ENCODE measurements around the gene DNM1.

DNM1 gene

DNA sequence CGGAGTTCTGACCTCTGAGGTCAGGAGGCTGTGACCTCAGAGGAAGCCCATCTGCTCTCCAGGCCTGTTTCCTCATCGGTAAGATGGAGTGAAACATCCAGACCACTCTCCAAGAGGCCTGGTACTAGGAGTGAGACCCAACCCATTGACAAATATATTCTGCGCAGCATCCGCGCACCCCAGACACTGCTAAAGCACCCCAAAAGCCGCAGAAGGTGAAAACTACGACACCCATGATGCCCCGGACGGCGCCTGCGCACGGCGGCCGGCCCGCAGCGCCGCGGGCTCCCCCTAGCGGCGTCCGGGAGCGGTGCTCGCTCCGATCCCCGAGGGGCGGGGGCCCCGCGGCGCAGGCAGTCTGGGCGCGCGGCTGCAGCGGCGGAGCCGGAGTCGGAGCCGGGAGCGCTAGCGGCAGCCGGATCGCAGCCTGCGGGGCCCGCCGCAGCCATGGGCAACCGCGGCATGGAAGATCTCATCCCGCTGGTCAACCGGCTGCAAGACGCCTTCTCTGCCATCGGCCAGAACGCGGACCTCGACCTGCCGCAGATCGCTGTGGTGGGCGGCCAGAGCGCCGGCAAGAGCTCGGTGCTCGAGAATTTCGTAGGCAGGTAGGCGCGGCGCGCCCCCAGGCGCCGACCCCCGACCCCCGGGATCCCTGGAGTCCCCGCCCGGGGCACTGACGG is at the start of gene DNM1:
DNM1 (plus strand) TSS at position 356 of the 683 bp plus-strand sequence; CDS start at position 448, 92 bp downstream.
- DNase-seq: no peak

DNA sequence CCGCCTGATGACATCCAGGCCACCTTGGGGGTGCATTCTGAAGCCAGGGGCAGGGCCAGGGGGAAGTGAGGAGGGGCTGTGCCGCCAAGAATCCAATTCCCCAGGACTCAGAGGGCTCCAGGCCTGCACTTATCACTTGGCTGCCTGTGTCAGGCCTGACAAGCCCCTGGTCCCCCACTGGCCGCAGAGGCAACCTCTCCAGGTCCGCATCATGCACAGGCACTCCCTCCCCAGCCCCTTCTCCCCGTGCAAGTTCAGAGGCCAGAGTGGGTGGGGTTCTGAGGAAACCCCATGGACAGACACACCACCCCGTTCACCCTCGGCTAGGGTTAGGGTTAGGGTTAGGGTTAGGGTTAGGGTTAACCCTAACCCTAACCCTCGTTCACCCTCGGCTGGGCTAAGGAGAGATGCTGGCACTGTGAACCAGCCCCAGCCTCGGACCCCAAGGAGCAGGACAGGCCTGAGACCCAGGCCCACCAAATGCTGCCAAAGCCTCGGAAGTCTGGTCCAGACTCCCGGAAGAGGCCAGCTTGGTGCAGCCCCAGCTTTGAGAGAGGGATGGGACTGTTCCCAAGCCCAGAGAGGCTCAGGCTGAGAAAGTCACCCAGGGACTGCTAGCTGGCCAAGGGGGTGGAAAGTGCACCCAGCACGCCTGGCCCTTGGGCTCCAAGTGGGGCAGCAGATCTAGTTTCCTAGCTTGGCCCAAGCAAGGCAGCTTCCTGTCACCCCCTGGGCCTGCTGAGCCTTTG is 49.1 kb upstream of the DNM1 start:
- no peak for DNase-seq

DNA sequence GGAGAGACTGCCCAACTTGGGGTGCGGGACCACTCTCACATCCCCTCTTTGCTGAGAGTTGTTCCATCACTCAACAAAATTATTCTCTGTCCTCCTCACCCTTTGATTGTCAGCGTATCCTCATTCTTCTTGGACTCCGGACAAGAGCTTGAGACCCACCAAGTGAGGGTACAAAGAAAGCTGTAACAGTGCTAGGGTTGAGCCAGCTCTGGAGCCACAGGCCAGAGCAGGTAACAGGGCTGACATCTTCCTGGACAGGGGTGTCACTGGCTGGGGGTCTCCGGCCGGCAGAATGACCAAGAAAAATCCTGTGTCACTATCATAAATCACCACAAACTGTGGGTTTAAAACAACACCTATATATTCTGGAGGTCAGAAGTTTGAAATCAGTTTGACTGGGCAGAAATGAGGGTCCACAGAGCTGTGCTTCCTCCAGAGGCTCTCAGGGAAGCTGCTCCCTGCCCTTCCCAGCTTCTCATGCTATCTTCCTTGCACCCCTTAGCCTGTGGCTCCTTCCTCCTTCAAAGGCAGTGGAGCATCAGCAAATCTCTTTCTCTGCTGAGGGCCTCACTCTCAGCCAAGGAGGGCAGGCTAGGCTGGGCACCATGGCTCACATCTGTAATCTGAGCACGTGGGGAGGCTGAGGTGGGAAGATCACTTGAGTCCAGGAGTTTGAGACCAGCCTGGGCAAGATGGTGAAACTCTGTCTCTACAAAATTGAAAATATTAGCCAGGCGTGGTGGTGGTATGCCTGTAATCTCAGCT is 47.3 kb upstream of the DNM1 start:
- DNase-seq: no peak

DNA sequence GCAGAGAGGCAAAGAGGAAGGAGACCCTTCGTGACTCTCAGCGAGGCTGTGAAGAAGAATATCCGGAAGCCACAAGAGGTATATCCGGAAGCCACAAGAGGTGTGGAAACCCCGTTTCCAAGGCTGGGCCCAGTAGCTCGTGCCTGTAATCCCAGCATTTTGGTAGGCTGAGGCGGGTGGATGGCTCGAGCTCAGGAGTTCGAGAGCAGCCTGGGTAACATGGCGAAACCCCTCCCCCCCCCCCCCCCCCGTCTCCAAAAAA is 43.7 kb upstream of the DNM1 start:
- DNase-seq: no peak

DNA sequence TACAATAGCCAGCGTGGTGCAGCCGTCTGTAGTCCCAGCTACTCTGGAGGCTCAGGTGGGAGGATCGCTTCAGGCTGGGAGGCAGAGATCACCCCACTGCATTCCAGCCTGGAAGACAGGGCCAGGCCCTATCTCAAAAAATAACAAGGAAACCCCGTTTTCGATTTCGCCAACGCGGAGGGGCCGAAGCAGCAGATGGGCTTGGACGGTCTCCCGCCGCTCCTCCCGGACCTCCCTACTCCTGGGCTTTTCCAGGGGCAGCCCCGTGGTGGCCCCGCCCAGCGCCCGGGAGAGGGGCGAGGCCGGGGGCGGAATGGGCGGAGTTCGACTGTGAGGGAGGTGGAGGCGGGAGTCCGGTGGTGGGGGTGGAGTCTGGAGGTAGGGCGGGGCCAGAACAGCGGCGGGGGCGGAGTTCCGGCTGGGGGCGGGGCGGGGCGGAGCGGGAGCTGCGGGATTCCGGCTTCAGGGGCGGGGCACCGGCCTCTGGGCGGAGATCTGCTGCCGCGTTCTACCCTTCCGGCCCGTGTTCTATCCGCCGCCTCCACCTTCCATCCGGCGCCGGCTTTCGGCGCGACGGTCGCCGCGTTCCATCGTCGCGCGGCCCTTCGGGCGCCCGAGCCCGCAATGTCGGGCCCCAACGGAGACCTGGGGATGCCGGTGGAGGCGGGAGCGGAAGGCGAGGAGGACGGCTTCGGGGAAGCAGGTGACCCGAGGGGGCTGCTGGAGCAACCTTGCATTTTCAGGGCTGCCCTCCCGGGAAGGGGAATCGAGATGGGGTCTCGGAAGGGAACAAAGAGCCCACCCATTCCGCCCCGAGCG is 43.2 kb upstream of the DNM1 start, which contains the start of gene BBLN:
BBLN (plus strand) TSS at position 482 of the 819 bp plus-strand sequence; CDS start at position 625, 143 bp downstream.
- peak; percentile 75 for DNase-seq

DNA sequence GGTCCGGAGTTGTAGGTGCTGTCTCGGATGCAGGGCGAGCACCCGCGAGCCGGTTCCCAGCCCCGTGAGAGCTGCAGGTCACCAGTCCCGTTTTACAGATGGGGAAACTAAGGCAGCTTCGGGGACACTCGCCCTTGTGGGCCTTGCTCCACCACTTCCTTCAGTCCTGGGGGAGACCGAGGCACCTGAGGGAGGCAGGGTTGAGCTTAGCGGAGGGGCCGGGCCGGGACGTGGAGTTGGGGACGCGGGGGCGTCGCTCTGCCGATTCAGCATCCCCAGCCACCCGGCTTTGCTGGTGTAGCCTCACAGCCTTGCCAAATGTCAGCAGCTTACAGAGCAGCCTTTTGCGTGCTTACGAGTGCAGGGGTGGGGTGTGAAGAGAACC is 42.6 kb upstream of the DNM1 start:
- DNase-seq: no peak

DNA sequence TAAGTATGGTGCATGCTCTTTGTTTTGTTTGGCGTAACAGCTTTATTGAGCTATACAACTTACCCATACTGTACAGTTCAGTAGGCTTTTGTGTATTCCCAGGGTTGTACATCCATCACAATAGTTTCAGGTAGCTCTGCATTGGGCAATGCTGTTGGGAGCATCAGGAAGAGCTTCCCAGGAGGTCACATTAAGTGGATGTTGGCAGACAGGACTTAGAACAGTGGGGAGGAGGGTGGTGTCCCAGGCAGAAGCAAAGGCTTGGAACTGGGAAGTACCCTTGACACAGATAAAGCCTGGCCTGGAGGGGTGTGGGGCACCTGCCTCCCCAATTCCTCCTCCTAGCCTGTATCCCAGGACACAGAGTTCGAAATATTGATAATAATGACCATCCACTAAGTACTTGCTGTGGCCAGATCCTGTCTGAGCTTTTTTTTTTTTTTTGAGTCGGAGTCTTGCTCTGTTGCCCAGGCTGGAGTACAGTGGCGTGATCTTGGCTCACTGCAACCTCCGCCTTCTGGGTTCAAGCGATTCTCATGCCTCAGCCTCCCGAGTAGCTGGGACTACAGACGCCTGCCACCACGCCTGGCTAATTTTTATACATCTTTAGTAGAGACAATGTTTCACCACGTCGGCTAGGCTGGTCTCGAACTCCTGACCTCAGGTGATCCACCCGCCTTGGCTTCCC is 41.8 kb upstream of the DNM1 start:
- no peak for DNase-seq

DNA sequence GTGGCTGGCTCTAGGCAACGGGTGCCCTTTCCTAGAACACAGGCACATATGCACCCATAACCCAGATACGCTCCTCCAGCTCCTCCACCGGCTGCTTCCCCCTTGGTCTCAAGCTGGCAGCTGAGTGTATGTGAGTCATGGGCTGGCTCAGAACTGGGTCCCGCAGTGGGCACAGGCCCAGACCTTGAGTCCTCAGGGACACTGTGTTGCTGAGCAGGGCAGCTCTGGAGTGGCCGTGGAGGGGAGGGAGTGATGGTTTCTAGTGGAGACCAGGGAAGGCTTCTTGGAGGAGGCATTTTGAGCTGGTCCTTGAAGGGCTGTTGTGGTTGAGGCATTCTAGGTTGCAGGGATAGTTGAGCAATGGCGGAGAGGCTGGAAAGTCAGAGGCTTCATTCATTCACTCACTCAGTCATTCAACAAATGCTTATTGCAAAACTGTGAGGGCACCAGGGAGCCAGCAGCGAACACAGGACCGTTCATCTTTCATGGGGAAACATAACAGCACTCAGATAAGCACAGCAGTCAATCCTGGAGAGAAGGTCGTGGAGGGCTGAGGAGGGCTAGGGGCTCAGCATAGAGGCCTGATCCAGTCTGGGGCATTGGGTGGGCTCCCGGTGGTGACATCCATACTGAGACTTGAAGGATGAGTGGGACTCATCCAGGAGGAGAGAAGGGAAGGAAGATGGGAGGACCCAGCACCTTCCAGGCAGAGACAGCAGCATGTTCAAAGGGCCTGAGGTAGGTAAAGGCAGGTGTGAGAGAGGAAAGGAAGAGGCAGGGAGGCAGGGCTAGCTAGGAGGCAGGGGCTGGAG is 40.8 kb upstream of the DNM1 start:
- no peak for DNase-seq

DNA sequence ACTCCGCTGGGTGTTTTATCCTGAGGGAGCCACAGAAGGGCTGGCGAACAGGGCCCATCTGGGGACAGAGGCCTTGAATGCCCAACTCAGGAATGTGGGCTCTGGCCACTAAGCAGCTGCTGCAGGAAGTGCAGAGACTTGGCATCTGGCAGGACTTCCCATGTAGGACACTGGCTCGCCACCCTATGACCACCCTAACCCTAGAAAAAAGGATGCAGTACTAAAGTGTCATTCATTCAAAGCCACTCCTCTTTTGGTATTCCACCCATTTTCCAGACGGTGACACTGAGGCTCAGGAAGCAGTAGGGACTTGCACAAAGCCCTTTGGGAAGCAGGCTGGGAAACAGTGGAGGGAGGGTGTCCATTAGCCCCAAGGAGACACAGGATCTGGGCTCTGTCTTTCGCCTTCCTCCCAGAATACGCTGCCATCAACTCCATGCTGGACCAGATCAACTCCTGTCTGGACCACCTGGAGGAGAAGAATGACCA is 40.1 kb upstream of the DNM1 start:
- no peak for DNase-seq

DNA sequence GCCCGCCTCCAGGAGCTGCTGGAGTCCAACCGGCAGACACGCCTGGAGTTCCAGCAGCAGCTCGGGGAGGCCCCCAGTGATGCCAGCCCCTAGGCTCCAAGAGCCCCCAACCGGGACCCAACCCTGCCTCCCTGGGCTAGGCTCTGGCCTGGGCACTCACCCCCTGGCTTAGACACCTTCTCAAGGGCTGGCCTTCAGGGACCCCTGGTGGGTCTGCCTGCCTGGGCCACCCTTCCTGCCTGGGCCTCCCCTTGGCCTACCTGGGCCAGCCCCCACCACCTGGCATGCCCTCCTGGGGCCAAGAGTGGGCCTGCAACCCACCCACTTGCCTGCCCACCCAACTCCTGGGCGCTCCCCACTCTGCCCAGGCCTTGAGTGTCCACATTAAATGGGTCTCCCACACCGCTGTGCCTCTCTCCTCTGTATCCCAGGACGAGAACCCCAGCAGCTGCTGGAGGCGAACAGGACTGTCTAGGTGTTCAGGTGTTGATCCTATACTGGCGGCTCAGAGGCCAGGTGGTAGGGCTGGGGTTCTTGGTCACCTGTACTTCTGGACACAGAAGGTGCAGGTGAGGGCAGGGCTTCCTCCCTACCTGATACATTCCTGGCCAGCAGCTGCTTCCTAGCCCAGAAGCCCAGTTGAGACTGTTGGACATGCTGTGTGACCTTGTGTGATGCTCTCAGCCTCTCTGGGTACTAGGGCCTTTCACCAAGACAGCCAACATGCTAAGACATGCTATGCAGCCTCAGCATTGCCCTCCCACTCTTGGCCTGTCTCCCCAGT is 39.5 kb upstream of the DNM1 start:
- no peak for DNase-seq

DNA sequence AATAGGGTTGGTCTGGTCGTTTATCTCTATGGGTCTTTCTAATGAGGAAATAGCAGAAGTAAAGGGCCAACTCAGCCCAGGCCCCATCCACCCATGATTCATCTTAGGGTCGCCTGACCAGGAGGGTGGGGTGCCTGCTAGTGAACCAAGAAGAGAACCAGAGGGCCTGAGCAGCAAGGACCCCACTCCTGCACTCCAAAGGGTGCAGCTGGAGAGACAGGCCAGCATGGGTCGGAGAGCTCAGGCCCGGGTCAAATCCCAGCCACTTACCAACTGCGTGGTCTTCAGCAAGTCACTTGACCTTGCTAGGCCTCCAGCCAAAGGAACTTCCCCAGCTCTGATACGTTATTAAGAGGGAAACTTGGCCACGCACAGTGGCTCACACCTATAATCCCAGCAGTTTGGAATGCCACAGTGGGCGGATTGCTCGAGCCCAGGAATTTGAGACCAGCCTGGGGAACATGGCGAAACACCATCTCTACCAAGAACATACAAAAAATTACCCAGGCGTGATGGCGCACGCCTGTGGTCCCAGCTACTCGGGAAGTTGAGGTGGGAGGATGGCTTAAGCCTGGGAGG is 38.8 kb upstream of the DNM1 start:
- DNase-seq: no peak

DNA sequence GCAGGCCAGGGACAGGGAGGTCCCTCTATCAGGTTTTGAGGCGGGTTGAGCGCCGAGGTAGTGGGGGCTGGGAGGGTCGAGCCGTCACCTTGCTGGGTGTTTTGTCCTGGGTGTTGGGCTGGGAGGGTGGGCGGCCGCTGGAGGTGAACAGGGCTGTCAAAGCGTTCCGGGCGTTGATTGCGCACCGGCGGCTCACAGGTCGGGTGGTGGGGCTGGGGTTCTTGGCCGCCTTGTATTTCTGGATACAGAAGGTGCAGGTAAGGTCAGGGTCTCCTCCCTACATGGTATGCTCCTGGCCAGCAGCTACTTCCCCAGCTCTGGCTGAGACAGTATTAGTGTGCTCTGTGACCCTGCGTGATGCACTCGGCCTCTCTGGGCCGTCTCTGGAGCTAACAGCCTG is 37.0 kb upstream of the DNM1 start:
- no peak for DNase-seq

DNA sequence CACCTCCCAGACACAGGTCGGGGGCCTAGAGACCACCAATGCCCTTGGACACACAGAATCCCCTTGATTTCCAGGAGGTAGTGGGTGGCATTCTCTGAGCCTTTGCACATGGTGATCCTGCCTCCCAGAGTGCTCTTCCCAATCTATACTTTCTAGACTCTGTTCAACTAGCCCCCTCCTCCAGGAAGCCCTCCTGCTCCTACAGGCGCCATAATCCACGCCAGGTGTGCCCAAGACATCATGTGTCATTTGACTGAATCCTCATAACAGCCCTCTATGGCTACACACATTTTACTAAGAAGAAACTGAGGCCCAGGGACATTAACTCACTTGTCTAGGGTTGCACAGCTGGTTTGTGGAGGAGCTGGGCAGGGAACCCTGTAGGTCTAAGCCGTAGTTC is 36.0 kb upstream of the DNM1 start:
- DNase-seq: no peak

DNA sequence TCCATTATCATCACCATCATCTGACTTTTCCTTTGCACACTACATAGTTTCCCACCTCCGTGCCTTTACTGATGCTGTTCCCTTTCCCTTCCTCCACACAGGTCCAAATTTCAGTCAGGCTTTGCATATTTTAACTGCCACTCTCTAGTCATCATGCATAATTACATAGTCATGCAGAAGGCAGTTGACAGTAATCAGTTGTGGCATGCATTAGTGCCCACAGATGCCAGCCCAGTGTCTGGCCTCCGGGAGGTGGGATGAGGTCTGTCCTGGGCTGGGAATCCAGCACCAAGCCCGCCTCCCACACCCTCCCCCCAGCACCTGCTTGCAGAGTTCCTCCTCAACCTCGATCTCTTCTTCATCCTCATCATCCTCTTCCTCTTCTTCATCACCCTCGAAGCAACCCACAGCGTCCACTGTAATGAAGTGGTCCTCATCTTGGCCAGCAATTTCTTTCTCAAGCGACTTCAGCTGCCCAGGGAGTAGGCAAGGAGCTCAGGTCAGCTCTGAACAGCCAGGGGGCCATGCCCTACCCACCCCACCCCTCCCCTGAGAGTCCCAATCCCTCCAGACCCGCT is 34.4 kb upstream of the DNM1 start:
- no peak for DNase-seq

DNA sequence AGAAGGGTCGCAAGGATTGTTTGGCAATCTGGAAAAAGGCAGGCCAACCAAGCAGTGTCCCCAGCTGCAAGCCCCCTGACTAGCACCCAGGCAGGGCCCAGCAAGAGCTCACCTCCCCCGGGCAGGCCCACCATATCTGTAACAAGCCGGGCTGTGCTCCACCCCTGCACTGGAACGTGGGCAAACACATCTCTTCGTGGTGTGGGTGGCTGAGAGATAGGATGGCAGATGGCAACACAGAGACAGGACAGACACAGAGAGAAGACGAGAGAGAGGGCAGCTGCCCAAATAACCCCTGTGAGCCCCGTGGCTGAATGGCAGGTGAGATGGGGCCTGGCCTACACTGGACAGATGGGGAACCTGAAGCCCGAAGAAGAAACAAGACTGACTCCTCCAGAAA is 33.7 kb upstream of the DNM1 start:
- DNase-seq: peak; percentile 66

DNA sequence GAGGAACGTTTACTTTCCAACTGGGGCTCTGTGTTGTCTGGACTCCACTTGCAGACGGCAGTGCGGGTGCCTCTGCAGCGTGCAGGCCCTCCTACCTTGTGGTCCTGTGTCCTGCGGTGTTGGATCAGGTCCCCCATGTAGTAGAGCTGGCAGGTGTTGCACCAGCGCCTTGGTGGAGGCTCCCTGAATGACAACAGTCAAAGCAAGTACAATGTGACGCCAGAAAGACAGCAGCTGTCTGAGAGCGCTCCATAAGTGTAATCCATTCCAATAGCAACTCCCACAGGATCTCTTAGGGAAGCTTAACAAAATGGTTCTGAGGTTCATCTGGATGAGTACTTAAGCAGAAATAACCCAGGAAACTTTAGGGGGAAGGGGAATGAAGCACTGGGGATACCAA is 33.3 kb upstream of the DNM1 start:
- peak; percentile 98 for DNase-seq

DNA sequence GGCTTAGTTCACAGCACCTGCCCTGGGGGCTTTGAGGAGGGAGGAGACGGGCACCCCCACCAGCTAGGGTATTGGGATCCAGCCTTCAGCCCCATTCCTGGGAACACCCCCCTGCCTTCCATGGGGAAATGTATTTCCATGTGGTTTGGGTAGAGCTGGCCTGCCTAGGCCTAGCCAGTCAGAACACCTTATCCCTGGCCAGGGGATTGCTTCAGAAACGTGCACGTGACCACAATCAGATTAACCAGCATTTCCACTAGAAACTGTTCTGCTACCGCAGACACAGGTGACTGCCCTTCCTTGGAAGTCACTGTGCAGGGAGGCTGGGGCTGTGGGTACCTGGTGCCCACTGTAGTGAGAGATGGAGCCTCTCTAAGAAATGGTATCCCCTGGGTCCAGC is 29.1 kb upstream of the DNM1 start:
- no peak for DNase-seq

DNA sequence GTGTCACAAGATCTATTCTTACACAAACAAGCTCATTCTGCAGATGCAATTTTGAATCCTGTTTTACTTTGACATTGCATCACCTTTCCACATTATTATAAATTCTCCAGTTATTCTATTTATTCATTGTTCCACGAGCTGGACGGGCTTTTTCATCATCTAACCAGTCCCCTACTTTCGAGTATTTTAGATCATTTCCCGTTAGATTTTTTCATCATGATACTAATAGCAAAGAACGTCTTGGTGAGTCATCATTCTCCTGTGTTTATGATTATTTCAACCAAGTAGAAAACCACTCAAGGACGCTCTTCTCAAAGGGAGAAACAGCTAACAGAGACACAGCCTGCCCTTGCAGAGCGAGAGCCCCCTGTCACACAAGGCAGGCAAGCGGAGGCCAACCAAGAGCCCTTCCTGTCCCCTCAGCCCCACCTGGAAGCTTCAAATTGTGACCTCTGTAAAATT is 28.0 kb upstream of the DNM1 start:
- no peak for DNase-seq

DNA sequence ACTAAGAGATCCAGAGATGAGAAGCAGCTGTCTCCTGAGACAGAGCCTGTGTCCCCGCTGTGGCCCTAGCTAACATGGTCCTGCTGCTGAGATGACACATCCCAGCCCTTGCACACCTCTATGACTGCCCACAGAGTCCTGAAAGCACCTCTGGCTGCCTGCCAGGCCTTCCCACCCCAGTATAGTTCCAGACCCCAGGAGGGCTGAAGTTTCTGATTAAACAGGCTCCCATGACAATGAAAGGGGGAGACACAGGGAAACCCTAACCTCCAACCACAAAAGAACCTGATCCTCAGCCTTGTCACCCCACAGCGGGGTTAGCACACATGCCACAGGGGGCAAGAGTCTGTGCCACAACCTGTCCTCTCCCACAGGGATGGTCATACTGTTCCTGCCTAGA is 27.5 kb upstream of the DNM1 start:
- DNase-seq: no peak
